K562 (cell line): ENCODE results near the gene ZCCHC14. TPM values are rescaled to one million over a fixed set of nuclear protein-coding genes. Genes with fewer than 3 reads are reported as not detected.
A peak's percentile ranks its signal among the peaks of the same experiment; 100 is the strongest.

Experiments used
- CC2D1A ChIP-seq: fragments of 450-650 bp; IDR thresholded peaks from 2 replicates; pipeline ENCODE4 v1.6.1; 2017; ENCODE audit warnings: mild to moderate bottlenecking
- CUX1 ChIP-seq: fragments of 200-800 bp; sonication (Bioruptor generic); IDR thresholded peaks from 2 replicates; pipeline ENCODE4 v1.6.1; 2016; ENCODE audit warnings: missing genetic modification characterization, missing compliant biosample characterization
- EHMT2 ChIP-seq: fragments of 450-650 bp; IDR thresholded peaks from 2 replicates; pipeline ENCODE4 v1.6.1; 2018; ENCODE audit warnings: antibody characterized with exemption
- FOXA3 ChIP-seq, 2 experiments: fragments of 450-650 bp in 1 of 2; sonication (generic) in 1 of 2; formaldehyde crosslinking; IDR thresholded peaks in 1 of 2; conservative IDR thresholded peaks in 1 of 2; 2 replicates each; pipeline versions ENCODE4 v1.4.0 to v1.8.0; 2020 to 2022; ENCODE audit warnings: mild to moderate bottlenecking in 2 of 2, missing genetic modification reagents in 1 of 2
- HLTF ChIP-seq: fragments of 450-650 bp; IDR thresholded peaks from 2 replicates; pipeline ENCODE4 v1.6.1; 2016
- KLF13 ChIP-seq: fragments of 450-650 bp; IDR thresholded peaks from 2 replicates; pipeline ENCODE4 v1.6.1; 2016; ENCODE audit warnings: missing genetic modification characterization, low read depth, mild to moderate bottlenecking, missing compliant biosample characterization, moderate library complexity, borderline replicate concordance
- KLF16 ChIP-seq: IDR thresholded peaks from 2 replicates; pipeline ENCODE4 v1.6.1; 2016; ENCODE audit warnings: antibody characterized with exemption
- KLF6 ChIP-seq: fragments of 250-450 bp; sonication (Bioruptor Pico); IDR thresholded peaks from 2 replicates; pipeline ENCODE4 v1.4.0; 2020; ENCODE audit warnings: mild to moderate bottlenecking, moderate library complexity, borderline replicate concordance
- MTA3 ChIP-seq: fragments of 450-650 bp; formaldehyde crosslinking; IDR thresholded peaks from 2 replicates; pipeline ENCODE4 v1.6.1; 2017; ENCODE audit warnings: mild to moderate bottlenecking, borderline replicate concordance
- NBN ChIP-seq: fragments of 450-650 bp; IDR thresholded peaks from 2 replicates; pipeline ENCODE4 v1.6.1; 2016; ENCODE audit warnings: low read depth, mild to moderate bottlenecking
- POLR2AphosphoS2 ChIP-seq: IDR thresholded peaks from 2 replicates; pipeline ENCODE4 v1.6.1; 2012; ENCODE audit warnings: low read length, improper control_type of control experiment
- RBFOX2 ChIP-seq: fragments of 200-400 bp; formaldehyde crosslinking; IDR thresholded peaks from 2 replicates; pipeline ENCODE4 v1.6.1; 2017; ENCODE audit warnings: low read depth, mild to moderate bottlenecking, low read length, moderate library complexity
- SIN3B ChIP-seq: fragments of 450-650 bp; IDR thresholded peaks from 2 replicates; pipeline ENCODE4 v1.6.1; 2017; ENCODE audit warnings: low read depth, mild to moderate bottlenecking, moderate library complexity
- SMAD2 ChIP-seq: fragments of 150-350 bp; IDR thresholded peaks from 2 replicates; pipeline ENCODE4 v1.6.1; 2014; ENCODE audit warnings: low read depth, mild to moderate bottlenecking, low read length
- SMARCC2 ChIP-seq: fragments of 450-650 bp; IDR thresholded peaks from 2 replicates; pipeline ENCODE4 v1.6.1; 2017; ENCODE audit warnings: antibody characterized with exemption, moderate library complexity, mild to moderate bottlenecking, low read depth
- TAF15 ChIP-seq: fragments of 200-400 bp; formaldehyde crosslinking; IDR thresholded peaks from 2 replicates; pipeline ENCODE4 v1.6.1; 2017; ENCODE audit warnings: mild to moderate bottlenecking, low read depth, low read length, moderate library complexity
- ZBTB34 ChIP-seq: fragments of 250-450 bp; sonication (Bioruptor Pico); IDR thresholded peaks from 2 replicates; pipeline ENCODE4 v1.8.0; 2021; ENCODE audit warnings: mild to moderate bottlenecking, moderate library complexity
- ZMIZ1 ChIP-seq, 2 experiments: fragments of 150-350 bp in 1 of 2; IDR thresholded peaks; 2 replicates each; pipeline ENCODE4 v1.6.1; 2012 to 2016; ENCODE audit warnings: low read depth in 2 of 2, low read length in 2 of 2, mild to moderate bottlenecking in 1 of 2, moderate library complexity in 1 of 2
- ZNF146 ChIP-seq: IDR thresholded peaks from one replicate; pipeline ENCODE4 v1.6.1; 2018; ENCODE audit warnings: missing compliant biosample characterization; ENCODE audit not compliant: unreplicated experiment
- polyA plus RNA-seq, 8 experiments: library from polyadenylated mRNA; depleted of rRNA in 4 of 8; stranded (reverse) in 5 of 8; unstranded in 3 of 8; fragments of >200 nt; fragmentation: Nextera tagmentation in 2 of 8; fragmentation: Illumina TruSeq in 1 of 8; extraction: Ambion mirVana in 2 of 8; extraction: Trizol in 1 of 8; gene quantifications; 2 replicates each; pipeline versions ENCODE4 v1.2.1 to v1.2.3, GENCODE V29; 2011 to 2014; ENCODE audit warnings: inconsistent platforms in 1 of 8, missing spikeins in 1 of 8
- total RNA-seq, 7 experiments: library from RNA; depleted of rRNA in 6 of 7; stranded (reverse); fragments of >200 nt in 6 of 7; fragmentation: Illumina TruSeq in 2 of 7; extraction: Trizol in 2 of 7; gene quantifications; 2 replicates each; pipeline versions ENCODE4 v1.2.1 to v1.2.3, GENCODE V29; 2011 to 2021; ENCODE audit warnings: low replicate concordance in 1 of 7

Gene ZCCHC14
- total and polyA plus RNA-seq, 9 of the 15 experiments (the other 6 are each of a cell fraction or from before 2014, with no cell fraction given) = 1.5 to 12.4 (median 2.9) TPM

- no peak for TF ChIP-seq CUX1 (CRISPR knock-in tag)
- TF ChIP-seq ZBTB34 (CRISPR knock-in tag) = no peak
- TF ChIP-seq ZMIZ1 (IDR thresholded peaks at IDR 0.05; ENCODE audit: low read depth in 2 of 2, low read length in 2 of 2) = no peak; a peak in 1 of 4 replicates
- no peak for TF ChIP-seq KLF13 (tag)
- no peak for TF ChIP-seq ZNF146 (CRISPR knock-in tag)
- no peak for TF ChIP-seq KLF6 (CRISPR knock-in tag)
- TF ChIP-seq RBFOX2 = peak; percentile 90
- TF ChIP-seq SMAD2 = no peak
- TF ChIP-seq FOXA3 (CRISPR knock-in tag; conservative IDR thresholded peaks at IDR 0.05 in 1 of 2, IDR thresholded peaks at IDR 0.05 in 1 of 2) = no peak; a peak in 1 of 4 replicates
- TF ChIP-seq POLR2AphosphoS2 = no peak
- no peak for TF ChIP-seq KLF16
- no peak for TF ChIP-seq HLTF
- TF ChIP-seq NBN = no peak
- no peak for TF ChIP-seq MTA3
- TF ChIP-seq TAF15 = no peak
- no peak for TF ChIP-seq SIN3B
- TF ChIP-seq SMARCC2 = no peak
- TF ChIP-seq EHMT2 = no peak
- TF ChIP-seq CC2D1A = no peak
Observed at GRCh38 chr16:87391324-87391949, 101.4 kb downstream of the ZCCHC14 start (continued).
